Activated T-helper 9 cell treated with anti-CD3 and anti-CD28 coated beads, Interleukin-2, amount 50 U/mL, for 16 hours (primary cell): ENCODE measurements around the gene ABHD14A.

Experiments used
- DNase-seq: peaks from one replicate; pipeline ENCODE4 v3.0.0-alpha.2; 2020; ENCODE audit warnings: low read depth

Gene ABHD14A

GRCh38 chr3:51941463-51941797 lies 33.4 kb upstream of the ABHD14A start:
- DNase-seq: no peak

GRCh38 chr3:51941798-51942602 lies 32.9 kb upstream of the ABHD14A start, which contains the start of the genes PARP3 and RRP9:
Gene PARP3 (plus strand): TSS chr3:51942363. CDS start chr3:51943356, 993 bp downstream.
Gene RRP9 (minus strand): TSS chr3:51941904. CDS start chr3:51941867, 37 bp downstream.
- DNase-seq: peak; percentile 100

- peak; percentile 31 for DNase-seq
Measured at GRCh38 chr3:51942603-51943450, 32.0 kb upstream of the ABHD14A start.

- DNase-seq: no peak
Measured at GRCh38 chr3:51943451-51944391, 31.1 kb upstream of the ABHD14A start.

- DNase-seq: no peak
Measured at GRCh38 chr3:51944451-51945021, 30.3 kb upstream of the ABHD14A start.

- DNase-seq: no peak
Measured at GRCh38 chr3:51945031-51945840, 29.6 kb upstream of the ABHD14A start.

- DNase-seq: no peak
Measured at GRCh38 chr3:51945926-51946705, 28.7 kb upstream of the ABHD14A start.

- DNase-seq: no peak
Measured at GRCh38 chr3:51946796-51947195, 28.1 kb upstream of the ABHD14A start.

- no peak for DNase-seq
Measured at GRCh38 chr3:51947215-51947900, 27.5 kb upstream of the ABHD14A start.

GRCh38 chr3:51948016-51948580 lies 26.8 kb upstream of the ABHD14A start:
- DNase-seq: no peak

GRCh38 chr3:51949121-51949520 lies 25.7 kb upstream of the ABHD14A start:
- DNase-seq: no peak

- DNase-seq: no peak
Measured at GRCh38 chr3:51950899-51951298, 24.0 kb upstream of the ABHD14A start.

GRCh38 chr3:51953445-51953844 lies 21.4 kb upstream of the ABHD14A start:
- DNase-seq: no peak

- no peak for DNase-seq
Measured at GRCh38 chr3:51954105-51954504, 20.8 kb upstream of the ABHD14A start.

GRCh38 chr3:51954713-51955112 lies 20.2 kb upstream of the ABHD14A start:
- DNase-seq: no peak

GRCh38 chr3:51955175-51955892 lies 19.5 kb upstream of the ABHD14A start, which contains the start of gene GPR62:
Gene GPR62 (plus strand): TSS chr3:51955381. CDS start chr3:51955653, 272 bp downstream.
- DNase-seq: no peak

GRCh38 chr3:51955893-51956770 lies 18.7 kb upstream of the ABHD14A start:
- DNase-seq: no peak
